EL (cell line): ENCODE results near the gene ZMIZ1.

Experiments
- DNase-seq: peaks from one replicate; pipeline ENCODE4 v3.0.0-alpha.2; 2016

Gene ZMIZ1

GRCh38 chr10:79219322-79219957 is 150.7 kb downstream of the ZMIZ1 start:
- no peak for DNase-seq

- DNase-seq: no peak
Measured at GRCh38 chr10:79220307-79220706, 151.5 kb downstream of the ZMIZ1 start.

- DNase-seq: no peak
Measured at GRCh38 chr10:79221110-79222051, 152.6 kb downstream of the ZMIZ1 start.

- DNase-seq: no peak
Measured at GRCh38 chr10:79222186-79222585, 153.4 kb downstream of the ZMIZ1 start.

- DNase-seq: no peak
Measured at GRCh38 chr10:79223091-79224048, 154.6 kb downstream of the ZMIZ1 start.

GRCh38 chr10:79224263-79224949 is 155.6 kb downstream of the ZMIZ1 start:
- no peak for DNase-seq

- DNase-seq: no peak
Measured at GRCh38 chr10:79224992-79225391, 156.2 kb downstream of the ZMIZ1 start.

- no peak for DNase-seq
Measured at GRCh38 chr10:79226391-79227245, 157.9 kb downstream of the ZMIZ1 start.

GRCh38 chr10:79229071-79229541 is 160.3 kb downstream of the ZMIZ1 start:
- no peak for DNase-seq

GRCh38 chr10:79229830-79230327 is 161.1 kb downstream of the ZMIZ1 start:
- no peak for DNase-seq

- DNase-seq: no peak
Measured at GRCh38 chr10:79230328-79230830, 161.6 kb downstream of the ZMIZ1 start.

GRCh38 chr10:79230850-79231249 is 162.1 kb downstream of the ZMIZ1 start:
- no peak for DNase-seq

GRCh38 chr10:79231908-79232307 is 163.1 kb downstream of the ZMIZ1 start:
- DNase-seq: no peak

GRCh38 chr10:79232864-79233263 is 164.1 kb downstream of the ZMIZ1 start:
- no peak for DNase-seq

- DNase-seq: peak; percentile 35
Measured at GRCh38 chr10:79234391-79235315, 165.9 kb downstream of the ZMIZ1 start.

- no peak for DNase-seq
Measured at GRCh38 chr10:79235765-79236432, 167.1 kb downstream of the ZMIZ1 start.

GRCh38 chr10:79236433-79236765 is 167.6 kb downstream of the ZMIZ1 start:
- DNase-seq: no peak

- DNase-seq: no peak
Measured at GRCh38 chr10:79237454-79238157, 168.8 kb downstream of the ZMIZ1 start.

- no peak for DNase-seq
Measured at GRCh38 chr10:79238158-79238520, 169.4 kb downstream of the ZMIZ1 start.
